ENCODE data around the gene MAP3K9.
"Not testable (repeated sequence)": the region's sequence is repeated elsewhere in the genome, so short reads cannot be mapped to it uniquely, and the experiment has no call there.

The MAP3K9 gene

GRCh38 chr14:70809225-70810219, at the start of gene MAP3K9:
TSS of gene MAP3K9 (minus strand) at chr14:70809513. CDS start at chr14:70809171, 342 bp downstream.
- H3K4me3 Mint-ChIP-seq = peak within 1 kb of the TSS; percentile 84
- peaks cover 3% of the 10 kb centered on the region for H3K36me3 Mint-ChIP-seq (ENCODE audit: low read depth)
- H3K27me3 Mint-ChIP-seq = no peaks in the 10 kb centered on the region
- peaks cover 7% of the 10 kb centered on the region for H3K4me1 Mint-ChIP-seq (ENCODE audit: low read depth)
- H3K27ac Mint-ChIP-seq = peak within 1 kb of the TSS; percentile 78
- peak; percentile 95 for DNase-seq
- H3K9me3 Mint-ChIP-seq = no peaks in the 10 kb centered on the region

- H3K4me1 Mint-ChIP-seq (ENCODE audit: low read depth) = peaks cover 12% of the 10 kb centered on the region
- H3K9me3 Mint-ChIP-seq = no peaks in the 10 kb centered on the region
- no peak overlapping the region for H3K27ac Mint-ChIP-seq
- H3K36me3 Mint-ChIP-seq (ENCODE audit: low read depth) = no peaks in the 10 kb centered on the region
- H3K4me3 Mint-ChIP-seq = no peak overlapping the region
- no peaks in the 10 kb centered on the region for H3K27me3 Mint-ChIP-seq
- no peak for DNase-seq
Measured at GRCh38 chr14:70858641-70859040, 49.3 kb upstream of the MAP3K9 start.

- H3K27me3 Mint-ChIP-seq = no peaks in the 10 kb centered on the region
- no peak for DNase-seq
- H3K4me3 Mint-ChIP-seq = no peak overlapping the region
- peaks cover 12% of the 10 kb centered on the region for H3K4me1 Mint-ChIP-seq (ENCODE audit: low read depth)
- H3K36me3 Mint-ChIP-seq (ENCODE audit: low read depth) = no peaks in the 10 kb centered on the region
- no peak overlapping the region for H3K27ac Mint-ChIP-seq
- H3K9me3 Mint-ChIP-seq = no peaks in the 10 kb centered on the region
Measured at GRCh38 chr14:70857496-70857890, 48.2 kb upstream of the MAP3K9 start.

- H3K9me3 Mint-ChIP-seq = no peaks in the 10 kb centered on the region
- no peaks in the 10 kb centered on the region for H3K36me3 Mint-ChIP-seq (ENCODE audit: low read depth)
- no peak overlapping the region for H3K4me3 Mint-ChIP-seq
- H3K27me3 Mint-ChIP-seq = no peaks in the 10 kb centered on the region
- H3K4me1 Mint-ChIP-seq (ENCODE audit: low read depth) = peaks cover 12% of the 10 kb centered on the region
- DNase-seq = no peak
- peak overlapping the region; percentile 39 for H3K27ac Mint-ChIP-seq
Measured at GRCh38 chr14:70856851-70857495, 47.7 kb upstream of the MAP3K9 start.

GRCh38 chr14:70855486-70855885, 46.2 kb upstream of the MAP3K9 start:
- Mint-ChIP-seq H3K36me3 (ENCODE audit: low read depth) (no peaks in the 10 kb centered on the region), H3K9me3 (no peaks in the 10 kb centered on the region), H3K4me3 (no peak overlapping the region), H3K27me3 (no peaks in the 10 kb centered on the region), H3K27ac (no peak overlapping the region), H3K4me1 (ENCODE audit: low read depth) (peaks cover 12% of the 10 kb centered on the region)
- no peak for DNase-seq

- H3K36me3 Mint-ChIP-seq (ENCODE audit: low read depth); H3K27me3 Mint-ChIP-seq; H3K27ac Mint-ChIP-seq; DNase-seq; H3K4me3 Mint-ChIP-seq; H3K9me3 Mint-ChIP-seq: not testable (repeated sequence)
- H3K4me1 Mint-ChIP-seq (ENCODE audit: low read depth) = peaks cover 12% of the 10 kb centered on the region
Measured at GRCh38 chr14:70853658-70854057, 44.3 kb upstream of the MAP3K9 start.

GRCh38 chr14:70847406-70848090, 38.2 kb upstream of the MAP3K9 start:
- no peak for DNase-seq

GRCh38 chr14:70845601-70846000, 36.3 kb upstream of the MAP3K9 start:
- H3K4me3 Mint-ChIP-seq = no peak overlapping the region

More at GRCh38 chr14:70847406-70848090, 38.2 kb upstream of the MAP3K9 start:
- Mint-ChIP-seq H3K27ac (no peak overlapping the region), H3K9me3 (no peaks in the 10 kb centered on the region), H3K4me3 (no peak overlapping the region), H3K27me3 (no peaks in the 10 kb centered on the region), H3K4me1 (ENCODE audit: low read depth) (no peaks in the 10 kb centered on the region), H3K36me3 (ENCODE audit: low read depth) (no peaks in the 10 kb centered on the region)

GRCh38 chr14:70842851-70843462, 33.6 kb upstream of the MAP3K9 start:
- no peaks in the 10 kb centered on the region for H3K4me1 Mint-ChIP-seq (ENCODE audit: low read depth)
- no peak overlapping the region for H3K27ac Mint-ChIP-seq
- no peaks in the 10 kb centered on the region for H3K36me3 Mint-ChIP-seq (ENCODE audit: low read depth)
- no peak overlapping the region for H3K4me3 Mint-ChIP-seq
- H3K27me3 Mint-ChIP-seq = no peaks in the 10 kb centered on the region
- no peaks in the 10 kb centered on the region for H3K9me3 Mint-ChIP-seq
- DNase-seq = no peak

More at GRCh38 chr14:70845601-70846000, 36.3 kb upstream of the MAP3K9 start:
- Mint-ChIP-seq H3K27ac (no peak overlapping the region), H3K9me3 (no peaks in the 10 kb centered on the region), H3K4me1 (ENCODE audit: low read depth) (no peaks in the 10 kb centered on the region), H3K36me3 (ENCODE audit: low read depth) (no peaks in the 10 kb centered on the region), H3K27me3 (no peaks in the 10 kb centered on the region)
- no peak for DNase-seq

- H3K4me3 Mint-ChIP-seq = no peak overlapping the region
- H3K27ac Mint-ChIP-seq = no peak overlapping the region
- H3K27me3 Mint-ChIP-seq = no peaks in the 10 kb centered on the region
- peaks cover 10% of the 10 kb centered on the region for H3K9me3 Mint-ChIP-seq
- H3K36me3 Mint-ChIP-seq (ENCODE audit: low read depth) = no peaks in the 10 kb centered on the region
- DNase-seq = no peak
- H3K4me1 Mint-ChIP-seq (ENCODE audit: low read depth) = no peaks in the 10 kb centered on the region
Measured at GRCh38 chr14:70838076-70838475, 28.8 kb upstream of the MAP3K9 start.

GRCh38 chr14:70836946-70837345, 27.6 kb upstream of the MAP3K9 start:
- Mint-ChIP-seq H3K27ac (no peak overlapping the region), H3K36me3 (ENCODE audit: low read depth) (no peaks in the 10 kb centered on the region), H3K4me1 (ENCODE audit: low read depth) (no peaks in the 10 kb centered on the region), H3K4me3 (no peak overlapping the region), H3K27me3 (no peaks in the 10 kb centered on the region), H3K9me3 (peaks cover 10% of the 10 kb centered on the region)
- no peak for DNase-seq

GRCh38 chr14:70833884-70834283, 24.6 kb upstream of the MAP3K9 start:
- H3K27ac Mint-ChIP-seq = no peak overlapping the region
- H3K9me3 Mint-ChIP-seq = peaks cover 10% of the 10 kb centered on the region
- no peak for DNase-seq
- H3K4me3 Mint-ChIP-seq = no peak overlapping the region
- H3K27me3 Mint-ChIP-seq = no peaks in the 10 kb centered on the region
- H3K4me1 Mint-ChIP-seq (ENCODE audit: low read depth) = peaks cover 3% of the 10 kb centered on the region
- H3K36me3 Mint-ChIP-seq (ENCODE audit: low read depth) = no peaks in the 10 kb centered on the region

GRCh38 chr14:70832561-70833305, 23.4 kb upstream of the MAP3K9 start:
- no peaks in the 10 kb centered on the region for H3K36me3 Mint-ChIP-seq (ENCODE audit: low read depth)
- H3K4me3 Mint-ChIP-seq = no peak overlapping the region
- peaks cover 10% of the 10 kb centered on the region for H3K9me3 Mint-ChIP-seq
- no peaks in the 10 kb centered on the region for H3K27me3 Mint-ChIP-seq
- H3K4me1 Mint-ChIP-seq (ENCODE audit: low read depth) = peaks cover 3% of the 10 kb centered on the region
- DNase-seq = no peak
- no peak overlapping the region for H3K27ac Mint-ChIP-seq
